Hematopoietic multipotent progenitor cell treated with erythropoietin and hydrocortisone succinate and interleukin-3 and kit ligand, for 15 days (in vitro differentiated cells): ENCODE results near the gene BRD2.

ENCODE experiments used
- DNase-seq: peaks from one replicate; pipeline ENCODE4 v3.0.0-alpha.2; 2015; ENCODE audit warnings: low spot score

BRD2 gene

GRCh38 chr6:32949113-32949512, 19.3 kb upstream of the BRD2 start:
- no peak for DNase-seq

- no peak for DNase-seq
These were observed 18.4 kb upstream of the BRD2 start for GRCh38 chr6:32950010-32950409.

GRCh38 chr6:32950449-32950848, 17.9 kb upstream of the BRD2 start:
- DNase-seq = no peak

- peak; percentile 91 for DNase-seq
These were observed 15.3 kb upstream of the BRD2 start, which contains the start of gene HLA-DMA for GRCh38 chr6:32952817-32953739. TSS of gene HLA-DMA (minus strand) at chr6:32953097. CDS start at chr6:32953036, 61 bp downstream.

- peak; percentile 39 for DNase-seq
These were observed 14.6 kb upstream of the BRD2 start for GRCh38 chr6:32953775-32954174.

GRCh38 chr6:32954267-32954666, 14.1 kb upstream of the BRD2 start:
- DNase-seq = no peak

GRCh38 chr6:32954986-32955802, 13.2 kb upstream of the BRD2 start:
- DNase-seq = peak; percentile 33

GRCh38 chr6:32956176-32956575, 12.2 kb upstream of the BRD2 start:
- DNase-seq = no peak

- no peak for DNase-seq
These were observed 7.8 kb upstream of the BRD2 start for GRCh38 chr6:32960563-32960962.

- no peak for DNase-seq
These were observed 6.1 kb upstream of the BRD2 start for GRCh38 chr6:32962213-32962826.

GRCh38 chr6:32963866-32964265, 4.5 kb upstream of the BRD2 start:
- no peak for DNase-seq

- DNase-seq = no peak
These were observed 3.6 kb upstream of the BRD2 start for GRCh38 chr6:32964776-32965175.

GRCh38 chr6:32967151-32968091, 973 bp upstream of the BRD2 start:
- peak; percentile 50 for DNase-seq

GRCh38 chr6:32968867-32969684, 682 bp downstream of the BRD2 start:
- DNase-seq = peak; percentile 66

- DNase-seq = peak; percentile 89
These were observed 1.5 kb downstream of the BRD2 start for GRCh38 chr6:32969685-32970412.

GRCh38 chr6:32970413-32971241, 2.2 kb downstream of the BRD2 start:
- peak; percentile 73 for DNase-seq

GRCh38 chr6:32971242-32971580, 2.8 kb downstream of the BRD2 start:
- DNase-seq = no peak

- DNase-seq = peak; percentile 100
These were observed 3.4 kb downstream of the BRD2 start for GRCh38 chr6:32971581-32972352.
